ENCODE data around the gene DUSP22. TPM values are rescaled to one million over a fixed set of nuclear protein-coding genes. Genes with fewer than 3 reads are reported as not detected.
"Not testable (repeated sequence)": the region's sequence is repeated elsewhere in the genome, so short reads cannot be mapped to it uniquely, and the experiment has no call there.

Gene DUSP22
- polyA plus RNA-seq, 1 experiment = 9.8 TPM

DNA sequence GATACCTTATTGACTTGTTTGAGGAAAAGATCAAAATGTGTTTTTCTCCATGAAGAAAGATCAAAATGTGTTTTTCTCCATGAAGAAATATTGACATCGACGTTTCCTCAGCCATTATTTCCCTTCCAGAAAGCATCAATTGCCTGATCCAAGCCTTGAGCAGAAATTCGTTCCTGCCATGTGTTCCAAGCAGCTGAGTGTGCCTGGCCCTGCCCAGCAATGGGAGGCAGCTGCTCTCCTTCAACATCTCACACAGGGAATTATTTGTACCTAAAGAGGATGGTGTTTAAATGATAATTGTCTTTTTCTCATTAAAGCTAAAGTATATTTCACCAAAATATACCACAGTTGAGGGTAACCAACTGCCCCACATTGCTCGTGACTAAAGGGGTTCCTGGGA lies 7.8 kb upstream of the DUSP22 start:
- CTCF ChIA-PET = no interaction called here
- no peaks in the 10 kb centered on the region for H3K27me3 ChIP-seq (ENCODE audit: control insufficient read depth, insufficient read depth, low read length)
- POLR2A ChIA-PET = no interaction called here
- no peak overlapping the region for H3K4me3 ChIP-seq (ENCODE audit: low read depth, low read length)
- no peaks in the 10 kb centered on the region for H3K36me3 ChIP-seq (ENCODE audit: control insufficient read depth, insufficient read depth, low read length)
- TF ChIP-seq, protein P1, sequence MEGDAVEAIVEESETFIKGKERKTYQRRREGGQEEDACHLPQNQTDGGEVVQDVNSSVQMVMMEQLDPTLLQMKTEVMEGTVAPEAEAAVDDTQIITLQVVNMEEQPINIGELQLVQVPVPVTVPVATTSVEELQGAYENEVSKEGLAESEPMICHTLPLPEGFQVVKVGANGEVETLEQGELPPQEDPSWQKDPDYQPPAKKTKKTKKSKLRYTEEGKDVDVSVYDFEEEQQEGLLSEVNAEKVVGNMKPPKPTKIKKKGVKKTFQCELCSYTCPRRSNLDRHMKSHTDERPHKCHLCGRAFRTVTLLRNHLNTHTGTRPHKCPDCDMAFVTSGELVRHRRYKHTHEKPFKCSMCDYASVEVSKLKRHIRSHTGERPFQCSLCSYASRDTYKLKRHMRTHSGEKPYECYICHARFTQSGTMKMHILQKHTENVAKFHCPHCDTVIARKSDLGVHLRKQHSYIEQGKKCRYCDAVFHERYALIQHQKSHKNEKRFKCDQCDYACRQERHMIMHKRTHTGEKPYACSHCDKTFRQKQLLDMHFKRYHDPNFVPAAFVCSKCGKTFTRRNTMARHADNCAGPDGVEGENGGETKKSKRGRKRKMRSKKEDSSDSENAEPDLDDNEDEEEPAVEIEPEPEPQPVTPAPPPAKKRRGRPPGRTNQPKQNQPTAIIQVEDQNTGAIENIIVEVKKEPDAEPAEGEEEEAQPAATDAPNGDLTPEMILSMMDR (IDR thresholded peaks at IDR 0.05; ENCODE audit: insufficient read depth, low read depth, low read length) = no peak
- no peak for DNase-seq (ENCODE audit: low read depth)

DNA sequence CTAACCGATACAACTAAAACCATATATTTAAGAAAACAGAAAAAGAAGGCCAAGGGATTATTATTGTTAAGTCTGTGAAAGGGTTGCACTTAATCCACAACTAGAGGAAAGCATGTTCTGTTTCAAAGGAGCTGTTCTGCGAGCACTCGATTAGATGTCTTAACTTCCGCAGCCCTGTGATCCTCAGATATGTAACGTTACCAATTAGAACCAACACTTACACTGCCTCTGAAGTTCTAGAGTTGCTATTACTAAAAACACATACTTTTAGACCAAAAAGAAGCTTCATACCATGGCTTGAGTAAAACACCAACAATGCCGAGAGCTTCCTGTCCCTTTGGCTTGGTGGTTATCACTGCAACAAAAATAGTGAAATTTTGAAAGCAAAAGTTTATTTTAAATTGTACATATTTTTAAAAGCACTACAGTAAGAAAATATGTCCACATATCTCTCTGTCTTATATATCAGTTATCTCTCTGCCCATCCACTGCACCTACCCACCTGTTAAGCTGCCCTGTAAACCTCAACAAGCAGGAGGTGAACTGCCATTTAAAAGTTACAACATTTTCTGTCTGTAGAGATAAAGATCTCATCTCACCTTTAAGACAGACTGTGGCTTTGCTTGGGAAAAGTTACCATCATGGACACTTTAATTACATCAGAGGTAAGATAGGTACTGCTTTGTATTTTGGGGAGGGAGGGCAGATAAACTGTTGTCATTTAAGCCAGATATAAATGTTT lies 7.1 kb upstream of the DUSP22 start:
- ChIA-PET CTCF (no interaction called here), POLR2A (no interaction called here)
- TF ChIP-seq, protein P1 (IDR thresholded peaks at IDR 0.05; ENCODE audit: insufficient read depth, low read depth, low read length) = no peak
- no peaks in the 10 kb centered on the region for H3K36me3 ChIP-seq (ENCODE audit: control insufficient read depth, insufficient read depth, low read length)
- DNase-seq (ENCODE audit: low read depth) = no peak
- no peak overlapping the region for H3K4me3 ChIP-seq (ENCODE audit: low read depth, low read length)
- H3K27me3 ChIP-seq (ENCODE audit: control insufficient read depth, insufficient read depth, low read length) = no peaks in the 10 kb centered on the region

DNA sequence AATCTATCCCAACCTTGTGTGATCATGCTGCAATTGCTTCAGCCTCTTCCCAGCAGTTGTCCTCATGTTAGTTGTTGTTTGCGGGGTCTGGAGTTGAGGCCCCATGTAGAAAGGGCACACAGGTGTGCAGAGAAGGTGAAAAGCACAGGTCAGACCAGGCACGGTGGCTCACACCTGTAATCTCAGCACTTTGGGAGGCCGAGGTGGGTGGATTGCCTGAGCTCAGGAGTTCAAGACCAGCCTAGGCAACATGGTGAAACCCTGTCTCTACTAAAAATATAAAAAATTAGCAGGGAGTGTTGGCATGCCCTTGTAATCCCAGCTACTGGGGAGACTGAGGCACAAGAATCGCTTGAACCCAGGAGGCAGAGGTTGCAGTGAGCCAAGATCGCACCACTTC lies 6.4 kb upstream of the DUSP22 start:
- H3K4me3 ChIP-seq (ENCODE audit: low read depth, low read length); CTCF ChIA-PET; H3K27me3 ChIP-seq (ENCODE audit: control insufficient read depth, insufficient read depth, low read length); POLR2A ChIA-PET; H3K36me3 ChIP-seq (ENCODE audit: control insufficient read depth, insufficient read depth, low read length); DNase-seq (ENCODE audit: low read depth): not testable (repeated sequence)

DNA sequence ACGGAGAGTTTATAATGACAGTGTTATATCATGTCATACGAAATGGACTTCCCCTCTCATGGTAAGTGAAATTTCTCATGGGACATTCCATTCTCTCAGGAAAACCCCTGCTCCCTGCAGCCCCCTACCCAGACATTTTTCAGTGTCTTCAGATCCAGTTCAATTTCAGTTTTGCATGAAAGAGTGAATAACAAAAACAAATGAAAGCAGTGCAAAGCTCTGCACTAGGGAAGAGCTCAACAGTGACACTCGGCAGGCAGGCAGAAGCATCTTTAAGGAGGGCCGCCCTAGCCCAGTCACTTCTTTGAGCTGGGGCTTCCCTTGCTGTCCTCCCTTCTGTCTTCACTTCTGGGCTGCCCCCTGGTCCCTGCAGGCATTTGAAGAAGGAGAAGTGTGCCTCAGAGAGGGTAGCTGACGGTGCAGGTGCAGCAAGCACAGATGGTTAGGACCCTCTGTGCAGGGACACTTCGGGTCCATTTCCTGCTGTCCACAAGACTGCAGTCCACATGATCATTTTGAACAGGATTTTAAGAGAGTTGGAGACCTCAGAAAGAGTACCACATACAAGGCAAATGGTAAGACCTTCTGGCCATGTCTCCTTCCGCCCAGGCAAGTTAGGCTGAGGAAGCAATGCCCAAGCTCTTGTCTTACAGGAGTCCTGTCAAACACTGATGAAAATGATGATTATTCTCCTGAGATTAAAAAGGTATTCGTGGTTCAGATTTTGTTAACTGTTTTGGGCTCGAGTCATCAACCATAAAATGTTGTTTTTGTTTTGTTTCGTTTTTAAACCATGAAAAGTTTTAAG lies 5.4 kb upstream of the DUSP22 start:
- TF ChIP-seq, protein P1 (IDR thresholded peaks at IDR 0.05; ENCODE audit: insufficient read depth, low read depth, low read length) = no peak
- no peaks in the 10 kb centered on the region for H3K27me3 ChIP-seq (ENCODE audit: control insufficient read depth, insufficient read depth, low read length)
- no peak overlapping the region for H3K4me3 ChIP-seq (ENCODE audit: low read depth, low read length)
- CTCF ChIA-PET = interaction anchor here (0.8 kb wide), 1 partner anchor 14 kb away, joined by 3 read pairs; no protein-coding TSS in a partner anchor
- no peak for DNase-seq (ENCODE audit: low read depth)
- POLR2A ChIA-PET = no interaction called here
- H3K36me3 ChIP-seq (ENCODE audit: control insufficient read depth, insufficient read depth, low read length) = no peaks in the 10 kb centered on the region

DNA sequence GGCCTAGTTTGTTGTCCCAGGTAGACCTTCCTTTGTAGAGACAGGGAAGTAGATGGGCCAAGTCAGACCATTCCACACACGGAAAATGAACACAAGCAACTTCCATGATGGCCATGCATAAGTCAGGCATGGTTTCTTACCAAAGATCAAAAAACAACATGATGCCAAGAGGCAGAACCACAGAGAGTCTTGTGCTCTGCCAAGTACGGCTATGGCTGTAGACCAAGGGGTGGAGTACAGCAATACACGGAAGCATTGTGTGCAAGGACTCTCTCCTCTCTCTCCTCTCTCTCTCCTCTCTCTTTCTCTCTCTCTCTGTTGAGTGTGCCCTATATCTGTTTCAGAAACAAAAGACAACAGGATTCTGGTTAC lies 4.8 kb upstream of the DUSP22 start:
- DNase-seq (ENCODE audit: low read depth) = no peak
- TF ChIP-seq, protein P1 (IDR thresholded peaks at IDR 0.05; ENCODE audit: insufficient read depth, low read depth, low read length) = no peak
- H3K36me3 ChIP-seq (ENCODE audit: control insufficient read depth, insufficient read depth, low read length) = no peaks in the 10 kb centered on the region
- ChIA-PET CTCF (no interaction called here), POLR2A (no interaction called here)
- no peaks in the 10 kb centered on the region for H3K27me3 ChIP-seq (ENCODE audit: control insufficient read depth, insufficient read depth, low read length)
- no peak overlapping the region for H3K4me3 ChIP-seq (ENCODE audit: low read depth, low read length)

Data from BJ (cell line).